ENCODE data around the gene CD9. TPM values are rescaled to one million over a fixed set of nuclear protein-coding genes. Genes with fewer than 3 reads are reported as not detected.

CD9 gene
- total and polyA plus RNA-seq, 2 donors (not counting 1 experiment from before 2014, with no cell fraction given), result 7.2 to 12.8 TPM

- no peak overlapping the region for H3K4me3 Mint-ChIP-seq
- peaks cover 0 to 3% (median 0%) of the 10 kb centered on the region in 3 donors for H3K9me3 ChIP-seq (ENCODE audit: control extremely low read depth in 1 of 3, control insufficient read depth in 2 of 3, insufficient read depth in 1 of 3, low read length in 2 of 3)
- no peak overlapping the region for H3K9ac ChIP-seq (ENCODE audit: low read length)
- intact Hi-C loops (cut with micrococcal nuclease), result no loop called here
- H3K27me3 Mint-ChIP-seq, result peaks cover 57% of the 10 kb centered on the region
- POLR2A ChIA-PET, result no interaction called here
- no peak for ATAC-seq (ENCODE audit: low read depth)
- peaks cover 0 to 31% (median 17%) of the 10 kb centered on the region in 4 experiments for H3K27me3 ChIP-seq (replicated peaks in 1 of 4; ENCODE audit: control extremely low read depth in 1 of 4, control insufficient read depth in 3 of 4, insufficient read depth in 4 of 4, low read length in 3 of 4)
- no peak overlapping the region for H3K4me2 ChIP-seq (replicated peaks; ENCODE audit: low read depth, low read length, poor library complexity, severe bottlenecking)
- peak overlapping the region; percentile 69 for H3K27ac Mint-ChIP-seq
- no peaks in the 10 kb centered on the region for H3K36me3 ChIP-seq (replicated peaks in 1 of 2; ENCODE audit: control extremely low read depth in 1 of 2, control insufficient read depth in 1 of 2, extremely low read depth in 1 of 2, insufficient read depth in 2 of 2, low read length in 1 of 2)
- H3K9me3 Mint-ChIP-seq (ENCODE audit: insufficient read depth), result no peaks in the 10 kb centered on the region
- H3K4me1 Mint-ChIP-seq, result peaks cover 6% of the 10 kb centered on the region
- H3K27ac ChIP-seq (ENCODE audit: low read length in 2 of 2), result no peak overlapping the region
- WGBS (ENCODE audit: insufficient coverage), result 88% methylated on average over 2 of the region's 4 CpGs
- no peaks in the 10 kb centered on the region for H4K20me1 ChIP-seq (ENCODE audit: control insufficient read depth, insufficient read depth, low read length, poor library complexity, severe bottlenecking)
- TF ChIP-seq, protein P1, sequence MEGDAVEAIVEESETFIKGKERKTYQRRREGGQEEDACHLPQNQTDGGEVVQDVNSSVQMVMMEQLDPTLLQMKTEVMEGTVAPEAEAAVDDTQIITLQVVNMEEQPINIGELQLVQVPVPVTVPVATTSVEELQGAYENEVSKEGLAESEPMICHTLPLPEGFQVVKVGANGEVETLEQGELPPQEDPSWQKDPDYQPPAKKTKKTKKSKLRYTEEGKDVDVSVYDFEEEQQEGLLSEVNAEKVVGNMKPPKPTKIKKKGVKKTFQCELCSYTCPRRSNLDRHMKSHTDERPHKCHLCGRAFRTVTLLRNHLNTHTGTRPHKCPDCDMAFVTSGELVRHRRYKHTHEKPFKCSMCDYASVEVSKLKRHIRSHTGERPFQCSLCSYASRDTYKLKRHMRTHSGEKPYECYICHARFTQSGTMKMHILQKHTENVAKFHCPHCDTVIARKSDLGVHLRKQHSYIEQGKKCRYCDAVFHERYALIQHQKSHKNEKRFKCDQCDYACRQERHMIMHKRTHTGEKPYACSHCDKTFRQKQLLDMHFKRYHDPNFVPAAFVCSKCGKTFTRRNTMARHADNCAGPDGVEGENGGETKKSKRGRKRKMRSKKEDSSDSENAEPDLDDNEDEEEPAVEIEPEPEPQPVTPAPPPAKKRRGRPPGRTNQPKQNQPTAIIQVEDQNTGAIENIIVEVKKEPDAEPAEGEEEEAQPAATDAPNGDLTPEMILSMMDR (IDR thresholded peaks at IDR 0.05), result no peak
- no peak for TF ChIP-seq EZH2 (IDR thresholded peaks at IDR 0.05; ENCODE audit: borderline replicate concordance, insufficient read depth, low read depth, low read length, poor library complexity, severe bottlenecking)
- H3K79me2 ChIP-seq (ENCODE audit: control insufficient read depth, insufficient read depth, low read length), result no peaks in the 10 kb centered on the region
- H3K4me1 ChIP-seq (ENCODE audit: control insufficient read depth in 2 of 2, insufficient read depth in 2 of 2, low read length in 2 of 2), result peaks cover 10 to 16% of the 10 kb centered on the region in 2 donors
- CTCF ChIA-PET, result interaction anchor here (0.7 to 7.5 kb wide), 3 partner anchors 12 to 88 kb away, joined by 3 to 94 read pairs (median 3); no protein-coding TSS in a partner anchor
- H3K4me3 ChIP-seq (ENCODE audit: control extremely low read depth in 1 of 5, extremely low read depth in 1 of 5, insufficient read depth in 1 of 5, low read depth in 2 of 5, low read length in 4 of 5), result no peak overlapping the region
- no peak overlapping the region for H2AFZ ChIP-seq (ENCODE audit: insufficient read depth, low read depth, low read length, poor library complexity, severe bottlenecking)
- DNase-seq, result no peak
Measured at GRCh38 chr12:6282453-6282840, 82.2 kb downstream of the CD9 start.

- POLR2A ChIA-PET, result interaction anchor here (0.7 to 1.1 kb wide), 2 partner anchors 88 to 322 kb away, joined by 3 read pairs; no protein-coding TSS in a partner anchor
- TF ChIP-seq EZH2 (IDR thresholded peaks at IDR 0.05; ENCODE audit: borderline replicate concordance, insufficient read depth, low read depth, low read length, poor library complexity, severe bottlenecking), result no peak
- TF ChIP-seq, protein P1 (IDR thresholded peaks at IDR 0.05), result no peak
Measured at GRCh38 chr12:6284273-6284672, 84.1 kb downstream of the CD9 start.

More at GRCh38 chr12:6284273-6284672, 84.1 kb downstream of the CD9 start:
- Histone ChIP-seq H4K20me1 (ENCODE audit: control insufficient read depth, insufficient read depth, low read length, poor library complexity, severe bottlenecking) (no peaks in the 10 kb centered on the region), H3K4me2 (replicated peaks; ENCODE audit: low read depth, low read length, poor library complexity, severe bottlenecking) (no peak overlapping the region), H3K9ac (ENCODE audit: low read length) (no peak overlapping the region), H3K4me1 (ENCODE audit: control insufficient read depth in 2 of 2, insufficient read depth in 2 of 2, low read length in 2 of 2) (peaks cover 0 to 5% of the 10 kb centered on the region in 2 donors), H3K27me3 (replicated peaks in 1 of 4; ENCODE audit: control extremely low read depth in 1 of 4, control insufficient read depth in 3 of 4, insufficient read depth in 4 of 4, low read length in 3 of 4) (peaks cover 0 to 19% (median 13%) of the 10 kb centered on the region in 4 experiments), H2AFZ (ENCODE audit: insufficient read depth, low read depth, low read length, poor library complexity, severe bottlenecking) (no peak overlapping the region), H3K36me3 (replicated peaks in 1 of 2; ENCODE audit: control extremely low read depth in 1 of 2, control insufficient read depth in 1 of 2, extremely low read depth in 1 of 2, insufficient read depth in 2 of 2, low read length in 1 of 2) (no peaks in the 10 kb centered on the region), H3K9me3 (ENCODE audit: control extremely low read depth in 1 of 3, control insufficient read depth in 2 of 3, insufficient read depth in 1 of 3, low read length in 2 of 3) (no peaks in the 10 kb centered on the region), H3K79me2 (ENCODE audit: control insufficient read depth, insufficient read depth, low read length) (no peaks in the 10 kb centered on the region), H3K27ac (ENCODE audit: low read length in 2 of 2) (no peak overlapping the region), H3K4me3 (ENCODE audit: control extremely low read depth in 1 of 5, extremely low read depth in 1 of 5, insufficient read depth in 1 of 5, low read depth in 2 of 5, low read length in 4 of 5) (no peak overlapping the region)
- WGBS (ENCODE audit: insufficient coverage), result 82% methylated on average over 11 of the region's 12 CpGs
- no peak overlapping the region for H3K27ac Mint-ChIP-seq
- no peak overlapping the region for H3K4me3 Mint-ChIP-seq
- H3K27me3 Mint-ChIP-seq, result peaks cover 59% of the 10 kb centered on the region
- H3K4me1 Mint-ChIP-seq, result no peaks in the 10 kb centered on the region
- ATAC-seq (ENCODE audit: low read depth) (no peak), DNase-seq (peak; percentile 36)
- intact Hi-C loops (cut with micrococcal nuclease), result no loop called here
- no peaks in the 10 kb centered on the region for H3K9me3 Mint-ChIP-seq (ENCODE audit: insufficient read depth)
- CTCF ChIA-PET, result interaction anchor here (0.6 to 7.5 kb wide), 23 partner anchors 9 to 295 kb away, joined by 3 to 94 read pairs (median 3); partner anchors contain the start of gene VAMP1

Data from B cell (primary cell).